ENCODE measurements around the gene CACNB4.

DNA sequence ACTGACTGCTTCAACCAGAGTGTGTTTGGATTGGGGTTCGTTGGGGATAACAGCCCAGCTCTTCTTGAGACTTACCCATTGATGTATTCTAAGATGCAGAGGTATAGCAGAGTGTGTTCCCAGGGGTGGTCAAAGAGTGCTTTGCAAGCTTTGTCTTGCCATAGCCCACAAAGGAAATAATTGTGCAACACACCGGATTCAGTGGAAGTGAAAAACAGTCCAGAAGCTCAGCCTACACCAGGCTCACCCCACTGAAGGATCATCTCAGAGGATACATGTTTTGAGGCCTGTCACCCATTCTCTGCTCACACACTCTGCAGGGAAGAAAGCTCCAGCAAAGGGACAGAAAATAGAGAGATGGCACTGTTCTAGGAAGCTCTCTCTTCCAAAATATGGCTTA lies 9.6 kb downstream of the CACNB4 start:
- TF ChIP-seq, protein P1, sequence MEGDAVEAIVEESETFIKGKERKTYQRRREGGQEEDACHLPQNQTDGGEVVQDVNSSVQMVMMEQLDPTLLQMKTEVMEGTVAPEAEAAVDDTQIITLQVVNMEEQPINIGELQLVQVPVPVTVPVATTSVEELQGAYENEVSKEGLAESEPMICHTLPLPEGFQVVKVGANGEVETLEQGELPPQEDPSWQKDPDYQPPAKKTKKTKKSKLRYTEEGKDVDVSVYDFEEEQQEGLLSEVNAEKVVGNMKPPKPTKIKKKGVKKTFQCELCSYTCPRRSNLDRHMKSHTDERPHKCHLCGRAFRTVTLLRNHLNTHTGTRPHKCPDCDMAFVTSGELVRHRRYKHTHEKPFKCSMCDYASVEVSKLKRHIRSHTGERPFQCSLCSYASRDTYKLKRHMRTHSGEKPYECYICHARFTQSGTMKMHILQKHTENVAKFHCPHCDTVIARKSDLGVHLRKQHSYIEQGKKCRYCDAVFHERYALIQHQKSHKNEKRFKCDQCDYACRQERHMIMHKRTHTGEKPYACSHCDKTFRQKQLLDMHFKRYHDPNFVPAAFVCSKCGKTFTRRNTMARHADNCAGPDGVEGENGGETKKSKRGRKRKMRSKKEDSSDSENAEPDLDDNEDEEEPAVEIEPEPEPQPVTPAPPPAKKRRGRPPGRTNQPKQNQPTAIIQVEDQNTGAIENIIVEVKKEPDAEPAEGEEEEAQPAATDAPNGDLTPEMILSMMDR (conservative IDR thresholded peaks at IDR 0.05; ENCODE audit: low read depth, low read length) = no peak
- TF ChIP-seq EZH2 (IDR thresholded peaks at IDR 0.05; ENCODE audit: low read length, unreplicated experiment) (no peak), EZH2phosphoT487 (IDR thresholded peaks at IDR 0.05; ENCODE audit: borderline replicate concordance, low read length) (no peak)

All from PC-3 (cell line).